ENCODE results near the gene KCNN2. TPM values are rescaled to one million over a fixed set of nuclear protein-coding genes. Genes with fewer than 3 reads are reported as not detected.

Gene KCNN2
- total and polyA plus RNA-seq, 2 donors (not counting 1 experiment from before 2014, with no cell fraction given): 0.08 to 0.50 TPM

DNA sequence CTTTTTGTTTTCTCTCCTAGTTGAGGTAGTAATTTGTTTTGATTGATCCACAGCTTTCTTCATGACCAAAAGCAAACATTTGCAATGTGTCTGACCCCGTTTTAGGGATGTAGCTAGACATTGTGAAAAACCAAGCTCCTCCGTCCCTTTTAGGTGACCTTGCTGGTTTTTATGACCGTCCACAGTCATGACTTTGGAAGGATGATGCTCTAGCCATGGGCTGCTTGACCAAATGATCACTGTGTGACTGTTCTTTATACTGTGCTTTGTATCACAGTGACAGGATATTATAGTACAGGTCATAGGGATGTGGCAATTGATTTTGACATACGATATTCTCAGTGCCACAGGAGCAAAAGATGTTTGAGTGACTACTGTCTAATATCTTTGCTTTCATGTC is 54.4 kb downstream of the KCNN2 start:
- Histone ChIP-seq H3K79me2 (ENCODE audit: control insufficient read depth, insufficient read depth, low read length) (no peaks in the 10 kb centered on the region), H4K20me1 (ENCODE audit: control insufficient read depth, extremely low read depth, insufficient read depth, low read length) (no peaks in the 10 kb centered on the region), H3K4me2 (ENCODE audit: extremely low read depth, insufficient read depth, low read length) (no peak overlapping the region), H2AFZ (ENCODE audit: low read length) (no peak overlapping the region), H3K4me3 (replicated peaks in 1 of 4; ENCODE audit: control extremely low read depth in 1 of 4, insufficient read depth in 1 of 4, low read depth in 3 of 4, low read length in 4 of 4) (no peak overlapping the region), H3K9me3 (ENCODE audit: control insufficient read depth, insufficient read depth, low read depth, low read length) (no peaks in the 10 kb centered on the region), H3K9ac (ENCODE audit: insufficient read depth, low read length) (no peak overlapping the region), H3K27me3 (ENCODE audit: control insufficient read depth, insufficient read depth, low read length) (no peaks in the 10 kb centered on the region), H3K27ac (ENCODE audit: insufficient read depth, low read length) (no peak overlapping the region), H3K36me3 (ENCODE audit: control insufficient read depth, insufficient read depth, low read length) (no peaks in the 10 kb centered on the region), H3K4me1 (ENCODE audit: control insufficient read depth, extremely low read depth, insufficient read depth, low read length) (no peaks in the 10 kb centered on the region)
- DNase-seq (ENCODE audit: low read depth in 2 of 2): no peak
- TF ChIP-seq, protein P1, sequence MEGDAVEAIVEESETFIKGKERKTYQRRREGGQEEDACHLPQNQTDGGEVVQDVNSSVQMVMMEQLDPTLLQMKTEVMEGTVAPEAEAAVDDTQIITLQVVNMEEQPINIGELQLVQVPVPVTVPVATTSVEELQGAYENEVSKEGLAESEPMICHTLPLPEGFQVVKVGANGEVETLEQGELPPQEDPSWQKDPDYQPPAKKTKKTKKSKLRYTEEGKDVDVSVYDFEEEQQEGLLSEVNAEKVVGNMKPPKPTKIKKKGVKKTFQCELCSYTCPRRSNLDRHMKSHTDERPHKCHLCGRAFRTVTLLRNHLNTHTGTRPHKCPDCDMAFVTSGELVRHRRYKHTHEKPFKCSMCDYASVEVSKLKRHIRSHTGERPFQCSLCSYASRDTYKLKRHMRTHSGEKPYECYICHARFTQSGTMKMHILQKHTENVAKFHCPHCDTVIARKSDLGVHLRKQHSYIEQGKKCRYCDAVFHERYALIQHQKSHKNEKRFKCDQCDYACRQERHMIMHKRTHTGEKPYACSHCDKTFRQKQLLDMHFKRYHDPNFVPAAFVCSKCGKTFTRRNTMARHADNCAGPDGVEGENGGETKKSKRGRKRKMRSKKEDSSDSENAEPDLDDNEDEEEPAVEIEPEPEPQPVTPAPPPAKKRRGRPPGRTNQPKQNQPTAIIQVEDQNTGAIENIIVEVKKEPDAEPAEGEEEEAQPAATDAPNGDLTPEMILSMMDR (conservative IDR thresholded peaks at IDR 0.05 in 1 of 2, IDR thresholded peaks at IDR 0.05 in 1 of 2; ENCODE audit: low read depth in 1 of 2, low read length in 2 of 2): no peak
- no peak for TF ChIP-seq EZH2 (IDR thresholded peaks at IDR 0.05; ENCODE audit: low read length, missing control alignments)

- Histone ChIP-seq H3K79me2 (ENCODE audit: control insufficient read depth, insufficient read depth, low read length) (no peaks in the 10 kb centered on the region), H2AFZ (ENCODE audit: low read length) (no peak overlapping the region), H3K36me3 (ENCODE audit: control insufficient read depth, insufficient read depth, low read length) (no peaks in the 10 kb centered on the region), H3K4me2 (ENCODE audit: extremely low read depth, insufficient read depth, low read length) (no peak overlapping the region), H3K9ac (ENCODE audit: insufficient read depth, low read length) (no peak overlapping the region), H3K9me3 (ENCODE audit: control insufficient read depth, insufficient read depth, low read depth, low read length) (no peaks in the 10 kb centered on the region), H4K20me1 (ENCODE audit: control insufficient read depth, extremely low read depth, insufficient read depth, low read length) (no peaks in the 10 kb centered on the region), H3K4me1 (ENCODE audit: control insufficient read depth, extremely low read depth, insufficient read depth, low read length) (no peaks in the 10 kb centered on the region), H3K4me3 (replicated peaks in 1 of 4; ENCODE audit: control extremely low read depth in 1 of 4, insufficient read depth in 1 of 4, low read depth in 3 of 4, low read length in 4 of 4) (no peak overlapping the region), H3K27me3 (ENCODE audit: control insufficient read depth, insufficient read depth, low read length) (no peaks in the 10 kb centered on the region), H3K27ac (ENCODE audit: insufficient read depth, low read length) (no peak overlapping the region)
- TF ChIP-seq, protein P1 (conservative IDR thresholded peaks at IDR 0.05 in 1 of 2, IDR thresholded peaks at IDR 0.05 in 1 of 2; ENCODE audit: low read depth in 1 of 2, low read length in 2 of 2): no peak
- TF ChIP-seq EZH2 (IDR thresholded peaks at IDR 0.05; ENCODE audit: low read length, missing control alignments): no peak
- no peak for DNase-seq (ENCODE audit: low read depth in 2 of 2)
Observed at GRCh38 chr5:114417519-114417918, 55.6 kb downstream of the KCNN2 start.

DNA sequence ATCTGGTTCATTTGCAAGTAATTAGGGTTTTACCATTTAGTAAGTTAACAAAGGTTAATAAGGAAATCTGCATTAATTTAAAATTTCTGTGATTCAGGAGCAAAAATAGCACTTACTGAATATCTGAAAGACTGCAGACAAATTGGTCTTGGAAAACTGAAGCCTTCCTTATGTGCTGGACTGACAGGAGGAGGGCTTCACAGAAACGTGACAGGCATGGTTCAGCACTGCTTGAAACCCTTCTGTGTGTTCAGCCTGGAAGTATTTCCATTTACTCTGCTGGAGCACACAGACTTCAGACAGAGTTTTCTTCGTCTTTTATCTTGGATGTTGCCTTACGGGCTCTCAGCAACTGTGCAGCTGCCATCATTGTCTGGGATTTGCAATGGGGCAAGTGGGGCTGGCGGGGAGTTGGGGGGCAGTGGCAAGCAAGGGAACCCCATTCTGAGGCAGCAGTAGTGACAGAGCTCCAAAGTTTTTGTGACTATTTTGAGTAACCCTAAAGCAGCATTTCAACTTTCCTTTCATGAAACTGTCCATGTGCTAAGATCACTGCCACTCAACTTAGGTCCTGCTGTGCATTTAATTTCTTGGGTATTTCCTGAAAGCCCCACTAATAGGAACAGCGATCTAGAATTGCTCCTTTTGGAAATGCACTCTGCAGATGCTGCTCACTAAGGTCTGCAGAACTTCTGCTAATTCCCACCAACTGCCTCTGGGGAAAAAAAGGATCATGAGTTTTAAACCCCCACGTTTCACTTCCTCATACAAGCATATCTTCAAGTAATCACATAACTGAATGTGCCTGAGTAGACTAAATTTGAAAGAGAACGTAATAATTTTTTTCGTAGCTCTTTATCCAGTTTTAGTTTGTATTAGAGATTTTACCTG is 56.6 kb downstream of the KCNN2 start:
- H3K79me2 ChIP-seq (ENCODE audit: control insufficient read depth, insufficient read depth, low read length): no peaks in the 10 kb centered on the region
- H3K9ac ChIP-seq (ENCODE audit: insufficient read depth, low read length): no peak overlapping the region
- no peaks in the 10 kb centered on the region for H3K27me3 ChIP-seq (ENCODE audit: control insufficient read depth, insufficient read depth, low read length)
- DNase-seq (ENCODE audit: low read depth in 2 of 2): no peak
- H3K36me3 ChIP-seq (ENCODE audit: control insufficient read depth, insufficient read depth, low read length): no peaks in the 10 kb centered on the region
- H3K4me1 ChIP-seq (ENCODE audit: control insufficient read depth, extremely low read depth, insufficient read depth, low read length): no peaks in the 10 kb centered on the region
- H4K20me1 ChIP-seq (ENCODE audit: control insufficient read depth, extremely low read depth, insufficient read depth, low read length): no peaks in the 10 kb centered on the region
- H3K27ac ChIP-seq (ENCODE audit: insufficient read depth, low read length): no peak overlapping the region
- no peak overlapping the region for H2AFZ ChIP-seq (ENCODE audit: low read length)
- TF ChIP-seq, protein P1 (conservative IDR thresholded peaks at IDR 0.05 in 1 of 2, IDR thresholded peaks at IDR 0.05 in 1 of 2; ENCODE audit: low read depth in 1 of 2, low read length in 2 of 2): no peak
- TF ChIP-seq EZH2 (IDR thresholded peaks at IDR 0.05; ENCODE audit: low read length, missing control alignments): no peak
- no peak overlapping the region for H3K4me3 ChIP-seq (replicated peaks in 1 of 4; ENCODE audit: control extremely low read depth in 1 of 4, insufficient read depth in 1 of 4, low read depth in 3 of 4, low read length in 4 of 4)
- no peaks in the 10 kb centered on the region for H3K9me3 ChIP-seq (ENCODE audit: control insufficient read depth, insufficient read depth, low read depth, low read length)
- no peak overlapping the region for H3K4me2 ChIP-seq (ENCODE audit: extremely low read depth, insufficient read depth, low read length)

Data from fibroblast of lung (primary cell).